K562 (cell line): ENCODE measurements around the gene TRAIP.

Source experiments
- EGR1 ChIP-seq: fragments of 450-650 bp; conservative IDR thresholded peaks from 2 replicates; pipeline ENCODE4 v1.6.1; 2017; ENCODE audit warnings: mild to moderate bottlenecking
- HCFC1 ChIP-seq: IDR thresholded peaks from 2 replicates; pipeline ENCODE4 v1.6.1; 2012; ENCODE audit warnings: low read depth, low read length, improper control_type of control experiment
- HDAC1 ChIP-seq, 2 experiments: fragments of 450-650 bp; IDR thresholded peaks; 2 replicates each; pipeline ENCODE4 v1.6.1; 2016 to 2017; ENCODE audit warnings: inconsistent platforms in 1 of 2, mild to moderate bottlenecking in 1 of 2, moderate library complexity in 1 of 2
- MYC ChIP-seq, 2 experiments: fragments of 250-450 bp in 1 of 2; sonication (Bioruptor Pico) in 1 of 2; IDR thresholded peaks; 2 replicates each; pipeline versions ENCODE4 v1.5.1 to v1.6.1; 2012 to 2021; ENCODE audit warnings: low read depth in 2 of 2, borderline replicate concordance in 1 of 2, improper control_type of control experiment in 1 of 2, low read length in 1 of 2, mild to moderate bottlenecking in 1 of 2, moderate library complexity in 1 of 2
- SNRNP70 ChIP-seq: fragments of 200-400 bp; formaldehyde crosslinking; optimal IDR thresholded peaks from 2 replicates; pipeline ENCODE3; 2017; ENCODE audit warnings: low read depth, low read length
- XRCC5 ChIP-seq: fragments of 200-400 bp; formaldehyde crosslinking; IDR thresholded peaks from 2 replicates; pipeline ENCODE4 v1.6.1; 2017; ENCODE audit warnings: low read depth, mild to moderate bottlenecking, low read length

DNA sequence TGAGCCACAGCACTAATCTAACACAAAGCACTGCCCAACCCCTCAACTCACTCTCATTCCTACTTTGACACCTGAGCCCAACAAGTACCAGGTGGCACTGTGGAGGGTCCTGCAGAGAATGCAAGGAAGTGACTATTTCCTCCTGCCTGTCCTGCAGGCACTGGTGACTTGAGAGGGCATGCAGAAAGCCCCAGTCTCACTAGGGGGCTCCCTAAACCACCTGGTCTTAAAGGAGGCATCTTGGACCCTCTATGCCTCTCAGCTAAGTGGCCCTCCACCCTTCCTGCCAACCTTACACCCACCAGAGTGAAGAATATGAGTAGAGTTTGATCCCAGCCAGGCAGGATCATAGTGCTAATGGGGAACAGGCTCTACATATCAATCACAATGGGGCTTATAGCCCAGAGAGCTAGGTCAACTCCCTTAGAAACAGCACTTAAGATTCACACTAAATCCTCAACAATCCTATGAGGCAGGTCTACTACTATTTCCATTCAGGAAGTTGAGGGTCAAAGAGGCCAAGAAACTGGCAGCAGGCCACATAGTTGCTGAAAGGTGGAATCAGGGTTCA lies 15.2 kb downstream of the TRAIP start:
- TF ChIP-seq SNRNP70 (no peak), EGR1 (no peak), MYC (IDR thresholded peaks at IDR 0.05; ENCODE audit: low read depth, low read length) (no peak), MYC (CRISPR knock-in tag; IDR thresholded peaks at IDR 0.05; ENCODE audit: borderline replicate concordance, low read depth) (no peak), HDAC1 (IDR thresholded peaks at IDR 0.05) (no peak), HCFC1 (no peak), XRCC5 (no peak)
